GM19463 (cell line): ENCODE results near the gene AUH.
A peak's percentile ranks its signal among the peaks of the same experiment; 100 is the strongest.

Source experiments
- ATAC-seq: cut with Tn5 transposase; IDR thresholded peaks from one replicate; pipeline ENCODE4 v1.9.1; 2021; ENCODE audit warnings: mild to moderate bottlenecking, moderate library complexity; ENCODE audit not compliant: unreplicated experiment

AUH gene

DNA sequence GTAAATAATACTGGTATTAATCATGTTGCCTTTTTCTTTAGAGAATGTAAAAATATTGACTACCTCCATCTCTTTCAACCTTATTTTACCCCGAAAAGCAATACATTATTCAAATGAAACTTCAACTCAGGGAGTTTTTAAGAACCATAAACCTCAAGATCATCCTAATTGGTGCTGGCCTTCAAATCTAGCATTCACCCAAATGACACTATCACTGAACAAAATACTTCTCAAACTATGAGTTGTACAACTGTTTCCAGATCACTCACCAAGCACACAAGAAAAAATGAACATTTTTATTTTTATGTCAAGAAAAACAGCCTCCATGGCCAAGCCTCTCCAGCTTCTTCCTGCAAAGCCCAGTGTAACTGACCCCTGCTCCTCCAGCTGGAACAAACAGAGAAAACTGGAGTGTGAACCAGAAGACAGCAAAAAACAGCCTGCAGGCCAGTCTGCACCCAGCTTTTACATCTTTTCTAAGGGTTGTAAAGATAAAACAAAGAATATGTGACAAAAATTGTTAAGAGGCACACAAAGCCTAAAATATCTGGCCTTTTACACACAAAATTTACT lies 21.2 kb downstream of the AUH start:
- no peak for ATAC-seq

GRCh38 chr9:91338681-91339080 lies 23.0 kb downstream of the AUH start:
- no peak for ATAC-seq

DNA sequence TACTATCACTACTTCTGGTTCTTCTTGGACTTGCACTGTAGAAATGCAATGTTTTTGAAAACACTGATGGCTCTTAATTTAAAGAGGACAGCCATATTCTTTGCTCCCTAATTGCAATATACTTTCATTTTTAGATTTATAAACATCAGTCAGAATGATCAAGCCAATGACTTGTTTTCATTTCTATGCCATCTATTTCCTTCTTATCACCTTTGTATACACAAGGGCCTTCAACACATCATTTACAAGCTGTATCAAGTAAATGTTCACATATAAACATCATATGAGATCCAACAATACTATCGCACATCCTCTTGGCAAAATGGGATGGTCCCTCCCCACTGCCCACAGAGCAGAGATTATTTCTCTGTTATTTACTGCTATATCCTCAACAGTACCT lies 24.9 kb downstream of the AUH start:
- no peak for ATAC-seq

DNA sequence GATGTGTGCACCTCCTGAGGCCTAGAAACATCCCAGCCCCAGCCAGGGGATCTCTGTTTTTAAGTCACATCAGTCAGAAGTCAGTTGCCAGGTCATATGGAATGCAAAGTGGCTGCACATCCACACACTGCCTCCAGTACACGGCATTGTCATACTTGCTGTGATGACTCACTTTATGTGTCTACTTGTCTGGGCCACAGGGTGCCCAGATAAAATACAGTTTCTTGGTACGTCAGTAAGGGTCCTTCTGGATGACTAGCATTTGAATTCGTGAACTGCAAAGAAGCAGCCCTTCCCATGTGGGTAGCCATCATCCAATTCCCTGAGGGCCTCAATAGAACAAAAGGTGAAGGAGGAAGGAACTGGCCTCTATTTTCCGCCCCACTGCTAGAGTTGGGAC lies 27.7 kb downstream of the AUH start:
- no peak for ATAC-seq

DNA sequence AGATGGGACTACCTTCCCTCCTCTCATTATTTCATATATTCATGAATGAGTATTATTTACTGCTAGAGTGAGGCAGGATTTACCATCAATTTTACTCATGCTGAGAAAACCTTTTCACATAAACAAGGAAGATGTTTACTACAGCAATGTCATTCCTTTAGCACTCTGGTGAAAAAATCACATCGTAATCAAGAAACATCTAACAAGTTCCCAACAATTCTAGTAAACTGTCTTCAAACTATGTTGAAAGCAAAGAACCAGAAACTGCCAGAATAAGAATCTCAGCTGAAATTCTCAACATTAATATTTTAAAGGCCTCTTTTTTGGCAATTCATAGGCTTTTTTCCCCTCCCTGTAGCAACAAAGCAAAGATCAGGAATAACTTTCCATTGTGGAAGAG lies 28.2 kb downstream of the AUH start:
- ATAC-seq = no peak

DNA sequence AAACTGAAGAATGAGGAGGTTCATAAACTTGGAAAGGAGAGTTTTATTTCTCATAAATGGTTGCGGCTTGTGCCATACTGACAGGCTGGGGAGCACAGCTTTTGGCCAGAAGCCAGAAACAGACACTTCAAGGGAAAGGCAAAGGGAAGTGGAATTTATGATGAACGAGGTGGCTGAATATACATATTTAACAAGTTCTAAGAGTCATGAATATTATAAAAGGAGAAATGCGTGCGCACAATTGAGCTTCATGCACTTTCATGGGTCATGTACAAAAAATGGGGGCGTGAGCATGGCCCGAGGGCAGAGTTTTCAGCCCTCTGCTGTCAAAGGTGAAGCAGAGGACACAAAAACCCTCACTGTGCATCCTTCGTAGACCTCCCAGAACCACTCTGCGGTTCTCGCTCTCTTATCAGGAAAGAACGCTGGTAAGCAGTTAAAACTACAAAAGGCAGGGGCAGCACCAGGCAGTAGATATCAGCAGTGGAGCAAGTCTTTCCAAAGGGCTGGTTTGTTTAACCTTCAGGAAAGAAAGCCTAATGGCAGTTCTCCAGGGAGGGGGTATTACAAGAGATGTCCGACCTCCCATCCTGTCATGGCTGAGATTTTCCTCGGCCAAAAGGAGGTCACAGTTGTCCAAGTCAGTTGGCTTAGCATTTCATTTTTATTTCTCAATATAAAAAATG lies 29.0 kb downstream of the AUH start:
- ATAC-seq = no peak

GRCh38 chr9:91331849-91332248 lies 29.9 kb downstream of the AUH start:
- no peak for ATAC-seq

- no peak for ATAC-seq
Observed at GRCh38 chr9:91328186-91328585, 33.5 kb downstream of the AUH start.

DNA sequence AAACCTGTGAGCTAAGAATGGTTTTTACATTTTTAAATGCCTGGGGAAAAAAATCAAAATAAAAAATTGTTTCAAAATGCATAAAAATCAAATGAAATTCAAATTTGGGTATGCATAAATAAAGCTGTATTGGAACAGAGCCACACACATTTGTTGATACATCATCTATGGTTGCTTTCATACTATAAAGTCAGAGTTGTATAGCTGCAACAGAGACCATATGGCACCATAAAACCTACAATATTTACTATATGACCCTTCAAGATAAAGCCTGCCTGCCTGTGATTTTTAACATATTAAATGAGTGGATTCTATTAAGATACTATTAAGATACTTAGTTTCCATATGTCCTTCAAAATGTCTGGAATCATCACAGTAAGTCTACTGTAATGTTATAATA lies 40.0 kb downstream of the AUH start:
- ATAC-seq = no peak

- ATAC-seq = no peak
Observed at GRCh38 chr9:91320299-91320698, 41.4 kb downstream of the AUH start.

DNA sequence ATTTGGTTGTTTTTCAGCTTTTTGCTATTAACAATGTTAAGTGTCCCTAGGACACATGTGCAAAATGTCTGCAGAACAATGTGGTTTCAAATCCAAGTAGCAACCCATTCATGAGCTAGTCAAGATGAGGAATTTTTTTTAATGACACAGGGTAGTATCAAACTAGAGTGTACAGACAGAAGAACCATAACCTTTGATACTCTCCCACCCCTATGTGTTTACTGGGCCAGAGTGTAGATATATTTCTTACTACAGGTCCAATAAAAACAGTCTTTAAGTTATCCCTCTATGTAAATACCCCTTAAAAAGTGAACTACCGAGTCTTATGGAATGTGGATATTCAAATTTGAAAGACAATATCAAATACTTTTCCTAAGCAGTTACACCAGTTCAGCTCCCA lies 45.6 kb downstream of the AUH start:
- no peak for ATAC-seq

DNA sequence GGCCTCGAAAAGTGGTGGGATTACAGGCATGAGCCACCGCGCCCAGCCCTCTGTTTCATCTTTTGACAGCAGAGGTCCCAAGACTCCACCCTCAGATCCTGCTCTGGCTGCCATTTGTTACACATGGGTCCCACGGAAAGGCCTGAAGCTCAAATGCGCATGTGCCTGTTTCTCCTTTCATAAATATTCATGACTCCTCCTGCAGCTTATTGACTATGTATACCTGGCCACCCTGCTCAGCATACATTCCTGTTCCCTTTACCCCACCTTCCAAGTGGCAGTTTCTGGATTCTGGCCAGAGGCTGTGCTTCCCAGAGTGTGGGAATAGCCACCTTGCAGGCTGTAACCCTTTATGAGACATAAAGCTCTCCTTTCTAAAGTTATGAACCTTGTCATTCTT lies 46.5 kb downstream of the AUH start:
- ATAC-seq = no peak

GRCh38 chr9:91312717-91313325 lies 48.9 kb downstream of the AUH start:
- ATAC-seq = no peak

- no peak for ATAC-seq
Observed at GRCh38 chr9:91310037-91310436, 51.7 kb downstream of the AUH start.

DNA sequence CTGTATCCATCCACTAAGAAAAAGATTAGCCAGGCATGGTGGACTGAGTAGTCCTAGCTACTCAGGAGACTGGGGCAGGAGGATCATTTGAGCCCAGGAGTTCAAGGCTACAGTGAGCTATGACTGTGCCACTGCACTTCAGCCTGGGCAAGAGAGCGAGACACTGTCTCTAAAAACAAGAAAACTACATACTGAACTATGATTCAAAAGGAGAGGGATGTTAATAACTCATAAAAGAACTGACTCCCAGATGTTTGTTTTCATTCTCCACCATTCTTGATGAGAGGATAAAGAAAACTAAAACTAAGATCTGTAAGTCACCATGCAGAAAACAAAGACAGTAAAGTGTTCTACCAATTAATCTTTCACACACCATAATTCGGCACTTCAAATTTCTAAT lies 53.5 kb downstream of the AUH start:
- no peak for ATAC-seq

- ATAC-seq = peak; percentile 38
Observed at GRCh38 chr9:91307279-91307678, 54.4 kb downstream of the AUH start.

DNA sequence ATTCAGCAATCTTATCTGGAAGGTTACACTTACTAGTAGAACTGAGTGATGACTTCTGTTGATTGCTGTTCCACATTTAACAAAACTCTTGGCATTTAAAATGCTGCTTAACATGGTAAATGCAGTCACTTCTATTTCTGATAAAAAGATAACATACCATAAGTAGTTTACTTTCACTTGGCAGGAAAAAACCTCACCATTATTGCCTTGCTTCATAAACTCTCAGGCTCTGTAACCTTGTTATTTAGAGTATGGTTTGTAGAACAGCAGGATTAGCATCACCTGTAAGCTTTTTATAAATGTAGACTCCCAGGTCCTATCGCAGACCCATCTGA lies 55.5 kb downstream of the AUH start:
- ATAC-seq = no peak

GRCh38 chr9:91305596-91306295 lies 56.0 kb downstream of the AUH start:
- no peak for ATAC-seq

DNA sequence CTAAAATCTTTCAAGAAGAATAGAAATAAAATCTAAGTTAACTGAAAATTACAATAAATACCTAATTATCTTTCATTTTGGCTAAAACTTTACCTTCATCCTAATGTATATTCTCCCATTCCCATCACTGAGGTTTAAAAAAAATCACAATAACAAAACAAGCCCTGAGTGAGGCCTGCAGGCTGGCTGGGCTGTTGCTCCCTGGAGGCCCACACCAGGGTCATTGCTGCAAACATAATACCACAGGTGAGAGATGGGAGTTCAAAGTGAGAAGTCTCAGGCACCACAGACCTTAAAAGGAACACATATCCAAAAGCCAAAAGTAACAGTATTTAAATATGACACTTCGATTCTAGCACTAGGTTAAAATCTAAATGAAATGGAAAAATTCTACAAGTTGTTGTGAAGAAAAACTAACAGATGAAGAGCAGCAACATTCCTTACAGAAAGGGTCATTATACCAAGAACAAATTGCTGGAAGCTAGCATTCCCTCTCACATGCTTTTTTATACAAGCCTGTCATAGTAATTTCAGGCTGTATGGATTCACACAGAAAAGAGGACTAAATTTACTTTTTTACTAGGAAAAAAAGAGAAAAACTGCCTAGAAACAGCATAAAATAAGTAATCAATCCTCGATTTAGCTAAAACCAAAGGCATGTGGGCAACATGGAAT lies 57.8 kb downstream of the AUH start:
- no peak for ATAC-seq

DNA sequence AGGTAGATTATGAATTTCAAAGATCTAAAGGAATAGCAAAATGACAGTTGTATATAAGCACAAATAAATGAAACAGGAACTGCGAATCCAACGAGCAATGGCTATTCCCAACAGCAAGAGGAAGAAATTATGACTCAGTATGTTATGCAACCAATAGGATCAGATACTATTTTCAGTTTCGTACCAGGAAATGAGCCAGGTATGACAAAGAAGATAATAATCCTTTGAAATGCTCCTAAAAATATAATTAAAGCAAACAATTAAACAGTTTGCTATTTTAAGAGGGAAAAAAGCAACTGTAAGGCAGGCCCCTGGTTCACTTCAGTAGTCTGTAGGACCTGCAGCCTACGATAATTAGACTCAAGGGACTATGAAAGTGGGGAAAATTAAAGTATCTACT lies 58.9 kb downstream of the AUH start:
- ATAC-seq = no peak

GRCh38 chr9:91301161-91301560 lies 60.6 kb downstream of the AUH start:
- ATAC-seq = no peak

GRCh38 chr9:91298311-91298710 lies 63.4 kb downstream of the AUH start:
- ATAC-seq = no peak
